ENCODE measurements around the gene DYTN.

- no peak for TF ChIP-seq CTCF (IDR thresholded peaks at IDR 0.05)
- TF ChIP-seq POLR2A (IDR thresholded peaks at IDR 0.05): no peak
Measured at GRCh38 chr2:206727287-206727686, 9.1 kb upstream of the DYTN start.

Measured in lower leg skin (tissue), 3 donors.